ENCODE measurements around the gene PTGES.
"Not testable (repeated sequence)": the region's sequence is repeated elsewhere in the genome, so short reads cannot be mapped to it uniquely, and the experiment has no call there.

GRCh38 chr9:129762370-129762984 is 9.6 kb upstream of the PTGES start:
- not testable (repeated sequence) for TF ChIP-seq EP300 (IDR thresholded peaks at IDR 0.05; ENCODE audit: borderline replicate concordance in 1 of 2, low read depth in 1 of 2, low read length in 1 of 2); MAX (IDR thresholded peaks at IDR 0.05; ENCODE audit: low read depth); FOXJ3 (CRISPR knock-in tag; IDR thresholded peaks at IDR 0.05); POLR2AphosphoS5 (IDR thresholded peaks at IDR 0.05; ENCODE audit: low read depth, low read length)
- TF ChIP-seq, protein P1, sequence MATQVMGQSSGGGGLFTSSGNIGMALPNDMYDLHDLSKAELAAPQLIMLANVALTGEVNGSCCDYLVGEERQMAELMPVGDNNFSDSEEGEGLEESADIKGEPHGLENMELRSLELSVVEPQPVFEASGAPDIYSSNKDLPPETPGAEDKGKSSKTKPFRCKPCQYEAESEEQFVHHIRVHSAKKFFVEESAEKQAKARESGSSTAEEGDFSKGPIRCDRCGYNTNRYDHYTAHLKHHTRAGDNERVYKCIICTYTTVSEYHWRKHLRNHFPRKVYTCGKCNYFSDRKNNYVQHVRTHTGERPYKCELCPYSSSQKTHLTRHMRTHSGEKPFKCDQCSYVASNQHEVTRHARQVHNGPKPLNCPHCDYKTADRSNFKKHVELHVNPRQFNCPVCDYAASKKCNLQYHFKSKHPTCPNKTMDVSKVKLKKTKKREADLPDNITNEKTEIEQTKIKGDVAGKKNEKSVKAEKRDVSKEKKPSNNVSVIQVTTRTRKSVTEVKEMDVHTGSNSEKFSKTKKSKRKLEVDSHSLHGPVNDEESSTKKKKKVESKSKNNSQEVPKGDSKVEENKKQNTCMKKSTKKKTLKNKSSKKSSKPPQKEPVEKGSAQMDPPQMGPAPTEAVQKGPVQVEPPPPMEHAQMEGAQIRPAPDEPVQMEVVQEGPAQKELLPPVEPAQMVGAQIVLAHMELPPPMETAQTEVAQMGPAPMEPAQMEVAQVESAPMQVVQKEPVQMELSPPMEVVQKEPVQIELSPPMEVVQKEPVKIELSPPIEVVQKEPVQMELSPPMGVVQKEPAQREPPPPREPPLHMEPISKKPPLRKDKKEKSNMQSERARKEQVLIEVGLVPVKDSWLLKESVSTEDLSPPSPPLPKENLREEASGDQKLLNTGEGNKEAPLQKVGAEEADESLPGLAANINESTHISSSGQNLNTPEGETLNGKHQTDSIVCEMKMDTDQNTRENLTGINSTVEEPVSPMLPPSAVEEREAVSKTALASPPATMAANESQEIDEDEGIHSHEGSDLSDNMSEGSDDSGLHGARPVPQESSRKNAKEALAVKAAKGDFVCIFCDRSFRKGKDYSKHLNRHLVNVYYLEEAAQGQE (IDR thresholded peaks at IDR 0.05; ENCODE audit: low read depth, low read length): not testable (repeated sequence)

All from SK-N-SH (cell line).